Chondrocyte (in vitro differentiated cells): Measurements from ENCODE around the gene GRIK2. TPM values are rescaled to one million over a fixed set of nuclear protein-coding genes. Genes with fewer than 3 reads are reported as not detected.

ENCODE experiments used
- DNase-seq: peaks from one replicate; pipeline ENCODE4 v3.0.0; 2021; ENCODE audit warnings: mixed read lengths, low spot score
- H3K27ac Mint-ChIP-seq: one replicate; pipeline ENCODE4 v1.8.0; 2021; ENCODE audit warnings: mild to moderate bottlenecking, moderate library complexity, mixed read lengths; ENCODE audit not compliant: unreplicated experiment
- H3K27me3 Mint-ChIP-seq: 2 replicates; pipeline ENCODE4 v1.8.0; 2021; ENCODE audit warnings: low read depth, mixed read lengths
- H3K36me3 Mint-ChIP-seq: 2 replicates; pipeline ENCODE4 v1.8.0; 2021; ENCODE audit warnings: low read depth, mixed read lengths
- H3K4me1 Mint-ChIP-seq: 2 replicates; pipeline ENCODE4 v1.8.0; 2021; ENCODE audit warnings: low read depth, mild to moderate bottlenecking, mixed read lengths
- H3K4me3 Mint-ChIP-seq: one replicate; pipeline ENCODE4 v1.8.0; 2021; ENCODE audit warnings: mild to moderate bottlenecking, moderate library complexity, mixed read lengths; ENCODE audit not compliant: unreplicated experiment
- H3K9me3 Mint-ChIP-seq: 2 replicates; pipeline ENCODE4 v1.8.0; 2021; ENCODE audit warnings: low read depth, mixed read lengths
- CTCF ChIP-seq: fragments of 200-600 bp; sonication (generic); IDR thresholded peaks from 2 replicates; pipeline ENCODE4 v1.5.0; 2021; ENCODE audit warnings: antibody characterized with exemption, mild to moderate bottlenecking, moderate library complexity
- total RNA-seq: library from RNA; stranded (reverse); gene quantifications from 3 replicates; pipeline ENCODE4 v1.2.1, GENCODE V29; 2021

GRIK2 gene
- total RNA-seq, 1 donor from 2014 or later: 8.2 TPM

GRCh38 chr6:101396548-101397173, 3.2 kb downstream of the GRIK2 start:
- Mint-ChIP-seq H3K4me3 (no peak overlapping the region), H3K4me1 (peaks cover 43% of the 10 kb centered on the region), H3K36me3 (peaks cover 4% of the 10 kb centered on the region), H3K27me3 (peaks cover 14% of the 10 kb centered on the region), H3K9me3 (no peaks in the 10 kb centered on the region), H3K27ac (no peak overlapping the region)
- TF ChIP-seq CTCF: no peak
- DNase-seq: no peak

GRCh38 chr6:101397199-101397598, 3.7 kb downstream of the GRIK2 start:
- H3K36me3 Mint-ChIP-seq: peaks cover 5% of the 10 kb centered on the region
- H3K4me3 Mint-ChIP-seq: no peak overlapping the region
- H3K27ac Mint-ChIP-seq: no peak overlapping the region
- DNase-seq: no peak
- peaks cover 43% of the 10 kb centered on the region for H3K4me1 Mint-ChIP-seq
- H3K27me3 Mint-ChIP-seq: peaks cover 17% of the 10 kb centered on the region
- no peaks in the 10 kb centered on the region for H3K9me3 Mint-ChIP-seq
- peak; percentile 70 for TF ChIP-seq CTCF

- H3K36me3 Mint-ChIP-seq: peaks cover 5% of the 10 kb centered on the region
- H3K4me1 Mint-ChIP-seq: peaks cover 39% of the 10 kb centered on the region
- peaks cover 25% of the 10 kb centered on the region for H3K27me3 Mint-ChIP-seq
- peak overlapping the region; percentile 61 for H3K4me3 Mint-ChIP-seq
- H3K27ac Mint-ChIP-seq: no peak overlapping the region
- H3K9me3 Mint-ChIP-seq: no peaks in the 10 kb centered on the region
- TF ChIP-seq CTCF: no peak
- no peak for DNase-seq
These were observed 5.5 kb downstream of the GRIK2 start for GRCh38 chr6:101398716-101399615.

- H3K9me3 Mint-ChIP-seq: no peaks in the 10 kb centered on the region
- H3K36me3 Mint-ChIP-seq: peaks cover 5% of the 10 kb centered on the region
- H3K27me3 Mint-ChIP-seq: peaks cover 28% of the 10 kb centered on the region
- no peak for DNase-seq
- H3K27ac Mint-ChIP-seq: no peak overlapping the region
- H3K4me3 Mint-ChIP-seq: peak overlapping the region; percentile 61
- no peak for TF ChIP-seq CTCF
- peaks cover 32% of the 10 kb centered on the region for H3K4me1 Mint-ChIP-seq
These were observed 6.2 kb downstream of the GRIK2 start for GRCh38 chr6:101399616-101400162.
